DND-41 (cell line): ENCODE results near the gene TUBAL3.
A peak's percentile ranks its signal among the peaks of the same experiment; 100 is the strongest.
"Not testable (repeated sequence)": the region's sequence is repeated elsewhere in the genome, so short reads cannot be mapped to it uniquely, and the experiment has no call there.

Experiments used
- ATAC-seq: fragments of 200-7000 bp; cut with Tn5 transposase; 3 replicates; pipeline ENCODE4 v1.9.1; 2021; ENCODE audit warnings: low read depth; ENCODE audit not compliant: insufficient read depth
- DNase-seq: peaks from one replicate; pipeline ENCODE4 v3.0.0-alpha.2; 2020
- H2AFZ ChIP-seq: 2 replicates; pipeline ENCODE4 v1.6.0; 2012; ENCODE audit warnings: low read depth, low read length
- H3K27ac ChIP-seq: 2 replicates; pipeline ENCODE4 v1.5.1; 2012; ENCODE audit warnings: low read length, inconsistent platforms
- H3K27me3 ChIP-seq: fragments of 200-600 bp; sonication (generic); 2 replicates; pipeline ENCODE4 v1.6.0; 2012; ENCODE audit warnings: low read length, mild to moderate bottlenecking, inconsistent platforms; ENCODE audit not compliant: insufficient read depth, poor library complexity
- H3K36me3 ChIP-seq: 2 replicates; pipeline ENCODE4 v1.5.1; 2012; ENCODE audit warnings: low read length, inconsistent platforms; ENCODE audit not compliant: insufficient read depth
- H3K4me1 ChIP-seq: 2 replicates; pipeline ENCODE4 v1.5.1; 2012; ENCODE audit warnings: mild to moderate bottlenecking, low read length; ENCODE audit not compliant: insufficient read depth
- H3K4me2 ChIP-seq: 2 replicates; pipeline ENCODE4 v1.6.0; 2012; ENCODE audit warnings: mild to moderate bottlenecking, moderate library complexity, low read length, inconsistent platforms; ENCODE audit not compliant: insufficient read depth
- H3K4me3 ChIP-seq, 2 experiments: fragments of 200-600 bp in 1 of 2; shearing (Covaris generic) in 1 of 2; 2 replicates each; pipeline ENCODE4 v1.5.1; 2012 to 2016; ENCODE audit warnings: inconsistent platforms in 2 of 2, low read length in 2 of 2, mild to moderate bottlenecking in 2 of 2, low read depth in 1 of 2, moderate library complexity in 1 of 2
- H3K79me2 ChIP-seq: 2 replicates; pipeline ENCODE4 v1.6.0; 2012; ENCODE audit warnings: low read length, inconsistent platforms; ENCODE audit not compliant: insufficient read depth
- H3K9ac ChIP-seq: 2 replicates; pipeline ENCODE4 v1.6.0; 2012; ENCODE audit warnings: low read depth, mild to moderate bottlenecking, inconsistent platforms, low read length, moderate library complexity
- H3K9me3 ChIP-seq: 2 replicates; pipeline ENCODE4 v1.5.1; 2012; ENCODE audit warnings: low read length, moderate library complexity, mild to moderate bottlenecking, inconsistent platforms; ENCODE audit not compliant: insufficient read depth, severe bottlenecking
- H4K20me1 ChIP-seq: 2 replicates; pipeline ENCODE4 v1.6.0; 2012; ENCODE audit warnings: low read length; ENCODE audit not compliant: insufficient read depth
- CTCF ChIP-seq: IDR thresholded peaks from 2 replicates; pipeline ENCODE4 v1.5.1; 2012; ENCODE audit warnings: borderline replicate concordance, low read length, moderate library complexity, mild to moderate bottlenecking; ENCODE audit not compliant: poor library complexity, severe bottlenecking; ENCODE audit errors: extremely low read depth
- EZH2 ChIP-seq: IDR thresholded peaks from 3 replicates; pipeline ENCODE4 v1.6.1; 2012; ENCODE audit warnings: borderline replicate concordance, low read depth, mild to moderate bottlenecking, moderate library complexity, low read length, inconsistent platforms; ENCODE audit not compliant: severe bottlenecking

The TUBAL3 gene

DNA sequence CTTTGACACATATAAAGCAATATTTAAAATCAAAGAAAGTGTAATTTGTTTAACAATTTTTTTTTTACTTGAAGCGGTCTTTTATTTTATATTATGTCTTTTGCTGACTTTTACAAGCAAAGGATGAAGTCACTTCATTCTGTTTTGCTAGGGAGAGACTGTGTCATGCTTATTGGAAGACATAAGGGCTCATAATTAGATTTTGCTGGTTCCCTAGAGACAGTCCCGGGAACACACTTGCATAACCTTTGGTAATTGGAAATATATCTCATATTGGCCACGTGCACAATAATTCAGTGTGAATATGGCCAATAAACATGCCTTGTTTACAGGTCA, 7.3 kb upstream of the TUBAL3 start:
- DNase-seq: no peak
- Histone ChIP-seq H3K27me3 (peaks cover 2% of the 10 kb centered on the region), H3K4me2 (peak overlapping the region; percentile 88), H4K20me1 (peaks cover 12% of the 10 kb centered on the region), H3K79me2 (peaks cover 44% of the 10 kb centered on the region), H3K27ac (peak overlapping the region; percentile 87; the same call in 1 of the 2 replicates), H3K4me1 (peaks cover 27% of the 10 kb centered on the region), H3K9ac (peak overlapping the region; percentile 95), H3K9me3 (no peaks in the 10 kb centered on the region), H3K36me3 (peaks cover 4% of the 10 kb centered on the region), H3K4me3 (peak overlapping the region; percentile 78 to 95; a peak in 3 of 4 replicates), H2AFZ (peak overlapping the region; percentile 94)
- no peak for TF ChIP-seq EZH2
- TF ChIP-seq CTCF: no peak
- peak; percentile 6; the same call in 1 of the 3 replicates for ATAC-seq

GRCh38 chr10:5410787-5411186, 6.2 kb upstream of the TUBAL3 start:
- H2AFZ ChIP-seq, H3K4me3 ChIP-seq, H3K27me3 ChIP-seq, H3K36me3 ChIP-seq, DNase-seq, H3K4me2 ChIP-seq, H3K9ac ChIP-seq, H3K9me3 ChIP-seq, ATAC-seq, H4K20me1 ChIP-seq, H3K27ac ChIP-seq: not testable (repeated sequence)
- Histone ChIP-seq H3K4me1 (peaks cover 26% of the 10 kb centered on the region), H3K79me2 (peaks cover 33% of the 10 kb centered on the region)

- Histone ChIP-seq H3K4me1 (peaks cover 4% of the 10 kb centered on the region), H3K79me2 (no peaks in the 10 kb centered on the region), H3K27me3 (peaks cover 5% of the 10 kb centered on the region), H3K36me3 (no peaks in the 10 kb centered on the region), H3K27ac (no peak overlapping the region), H2AFZ (no peak overlapping the region), H3K9ac (no peak overlapping the region), H4K20me1 (no peaks in the 10 kb centered on the region), H3K9me3 (no peaks in the 10 kb centered on the region), H3K4me2 (no peak overlapping the region), H3K4me3 (no peak overlapping the region)
- ATAC-seq: no peak
- TF ChIP-seq EZH2 (no peak), CTCF (no peak)
- DNase-seq: no peak
Measured at GRCh38 chr10:5406918-5407317, 2.3 kb upstream of the TUBAL3 start.

DNA sequence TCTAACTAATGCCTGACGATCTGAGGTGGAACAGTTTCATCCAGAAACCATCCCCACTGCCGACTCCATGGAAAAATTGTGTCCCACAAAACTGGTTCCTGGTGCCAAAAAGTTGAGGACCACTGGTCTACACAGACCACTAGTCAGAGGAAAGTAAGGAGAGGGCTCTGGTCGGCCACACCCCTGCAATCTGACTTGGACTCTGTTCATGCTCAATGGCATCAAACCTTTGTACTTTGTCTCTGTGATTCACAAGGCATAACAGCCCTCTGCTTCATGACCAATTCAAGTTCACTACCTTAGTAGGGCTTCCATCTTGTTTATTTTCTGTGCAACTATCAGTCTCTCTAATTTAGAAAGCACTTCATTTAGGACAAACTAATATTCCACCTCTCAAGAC, 1.8 kb downstream of the TUBAL3 start:
- TF ChIP-seq EZH2 (no peak), CTCF (no peak)
- H4K20me1 ChIP-seq: no peaks in the 10 kb centered on the region
- no peak overlapping the region for H3K9ac ChIP-seq
- H3K4me2 ChIP-seq: no peak overlapping the region
- no peaks in the 10 kb centered on the region for H3K4me1 ChIP-seq
- H3K27me3 ChIP-seq: peaks cover 7% of the 10 kb centered on the region
- no peaks in the 10 kb centered on the region for H3K36me3 ChIP-seq
- DNase-seq (no peak), ATAC-seq (no peak)
- no peaks in the 10 kb centered on the region for H3K9me3 ChIP-seq
- no peak overlapping the region for H3K4me3 ChIP-seq
- no peak overlapping the region for H3K27ac ChIP-seq
- no peaks in the 10 kb centered on the region for H3K79me2 ChIP-seq
- no peak overlapping the region for H2AFZ ChIP-seq
